ENCODE results near the gene ACTR3. TPM values are rescaled to one million over a fixed set of nuclear protein-coding genes. Genes with fewer than 3 reads are reported as not detected.

ACTR3 gene
- total RNA-seq, 4 donors from 2014 or later = 163 to 198 (median 188) TPM

- no peak for DNase-seq (ENCODE audit: extremely low spot score)
- WGBS = 71% methylated on average over 6 of the region's 6 CpGs
- Histone ChIP-seq H3K27ac (replicated peaks in 1 of 4) (no peak overlapping the region), H3K4me1 (peaks cover 14 to 42% (median 31%) of the 10 kb centered on the region in 4 donors), H3K27me3 (no peaks in the 10 kb centered on the region), H3K36me3 (peaks cover 0 to 15% (median 6%) of the 10 kb centered on the region in 4 donors), H3K9me3 (no peaks in the 10 kb centered on the region), H3K4me3 (no peak overlapping the region)
- intact Hi-C loops (cut with DNase I) = no loop called here
- no peak for TF ChIP-seq EP300 (IDR thresholded peaks at IDR 0.05)
- no peak for TF ChIP-seq POLR2AphosphoS5 (IDR thresholded peaks at IDR 0.05)
- no peak for TF ChIP-seq CTCF (IDR thresholded peaks at IDR 0.05)
- TF ChIP-seq POLR2A (IDR thresholded peaks at IDR 0.05; ENCODE audit: low read depth) = no peak
These were observed 21.2 kb downstream of the ACTR3 start for GRCh38 chr2:113910967-113911678.

- Histone ChIP-seq H3K36me3 (peaks cover 3 to 43% (median 16%) of the 10 kb centered on the region in 4 donors), H3K4me1 (peaks cover 4 to 18% (median 11%) of the 10 kb centered on the region in 4 donors), H3K27me3 (no peaks in the 10 kb centered on the region), H3K4me3 (no peak overlapping the region), H3K9me3 (no peaks in the 10 kb centered on the region), H3K27ac (replicated peaks in 1 of 4) (no peak overlapping the region)
- whole genome bisulfite sequencing = 90% methylated on average over 10 of the region's 10 CpGs
- TF ChIP-seq POLR2A (IDR thresholded peaks at IDR 0.05; ENCODE audit: low read depth) (no peak), CTCF (IDR thresholded peaks at IDR 0.05) (no peak), EP300 (IDR thresholded peaks at IDR 0.05) (no peak), POLR2AphosphoS5 (IDR thresholded peaks at IDR 0.05) (no peak)
- intact Hi-C loops (cut with DNase I) = no loop called here
- no peak for DNase-seq (ENCODE audit: extremely low spot score)
These were observed 25.4 kb downstream of the ACTR3 start for GRCh38 chr2:113915082-113915819.

DNA sequence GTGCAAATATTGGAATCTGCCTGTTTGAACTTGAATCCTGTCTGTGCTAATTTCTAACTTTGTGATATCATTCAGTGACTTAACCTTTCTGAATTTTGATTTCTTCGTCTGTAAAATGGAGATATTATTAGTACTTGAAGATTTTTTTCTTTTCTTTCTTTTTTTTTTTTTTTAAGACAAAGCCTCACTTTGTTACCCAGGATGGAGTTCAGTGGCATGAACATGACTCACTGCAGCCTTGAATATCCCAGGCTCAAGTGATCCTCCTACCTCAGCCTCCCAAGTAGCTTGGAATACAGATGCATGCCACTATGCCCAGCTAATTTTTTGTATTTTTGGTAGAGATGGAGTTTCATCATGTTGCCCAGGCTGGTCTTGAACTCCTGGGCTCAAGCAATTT is 28.3 kb downstream of the ACTR3 start:
- WGBS = 100% methylated on average over 1 of the region's 1 CpG
- Histone ChIP-seq H3K27ac (replicated peaks in 1 of 4) (no peak overlapping the region), H3K9me3 (no peaks in the 10 kb centered on the region), H3K4me3 (no peak overlapping the region), H3K27me3 (no peaks in the 10 kb centered on the region), H3K4me1 (peaks cover 0 to 6% (median 2%) of the 10 kb centered on the region in 4 donors), H3K36me3 (peaks cover 3 to 52% (median 18%) of the 10 kb centered on the region in 4 donors)
- intact Hi-C loops (cut with DNase I) = no loop called here
- TF ChIP-seq CTCF (IDR thresholded peaks at IDR 0.05) = no peak
- no peak for TF ChIP-seq POLR2AphosphoS5 (IDR thresholded peaks at IDR 0.05)
- no peak for TF ChIP-seq EP300 (IDR thresholded peaks at IDR 0.05)
- no peak for TF ChIP-seq POLR2A (IDR thresholded peaks at IDR 0.05; ENCODE audit: low read depth)
- no peak for DNase-seq (ENCODE audit: extremely low spot score)

DNA sequence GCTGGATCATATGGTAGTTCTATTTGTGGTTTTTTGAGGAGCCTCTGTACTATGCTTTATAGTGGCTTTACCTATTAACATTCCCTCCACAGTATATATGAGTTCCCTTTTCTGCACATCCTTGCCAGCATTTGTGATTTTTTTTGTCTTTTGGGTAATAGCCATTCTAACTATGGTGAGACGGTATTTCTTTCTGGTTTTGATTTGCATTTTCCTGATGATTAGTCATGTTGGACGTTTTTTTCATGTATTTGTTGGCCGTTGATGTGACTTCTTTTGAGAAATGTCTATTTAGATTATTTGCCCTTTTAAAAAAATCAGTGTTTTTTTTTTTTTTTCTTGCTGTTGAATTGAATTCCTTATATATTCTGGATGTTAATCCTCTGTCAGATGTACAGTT is 31.1 kb downstream of the ACTR3 start:
- intact Hi-C loops (cut with DNase I) = no loop called here
- Histone ChIP-seq H3K9me3 (no peaks in the 10 kb centered on the region), H3K36me3 (peaks cover 11 to 56% (median 19%) of the 10 kb centered on the region in 4 donors), H3K4me3 (no peak overlapping the region), H3K27ac (replicated peaks in 1 of 4) (no peak overlapping the region), H3K27me3 (no peaks in the 10 kb centered on the region), H3K4me1 (peaks cover 0 to 6% (median 2%) of the 10 kb centered on the region in 4 donors)
- WGBS = 80% methylated on average over 3 of the region's 3 CpGs
- TF ChIP-seq POLR2A (IDR thresholded peaks at IDR 0.05; ENCODE audit: low read depth) = no peak
- no peak for TF ChIP-seq POLR2AphosphoS5 (IDR thresholded peaks at IDR 0.05)
- TF ChIP-seq CTCF (IDR thresholded peaks at IDR 0.05) = no peak
- TF ChIP-seq EP300 (IDR thresholded peaks at IDR 0.05) = no peak
- no peak for DNase-seq (ENCODE audit: extremely low spot score)
